ENCODE data around the gene NME1.

- TF ChIP-seq CTCF (optimal IDR thresholded peaks at IDR 0.05 in 1 of 3, IDR thresholded peaks at IDR 0.05 in 1 of 3, conservative IDR thresholded peaks at IDR 0.05 in 1 of 3; ENCODE audit: extremely low read depth in 1 of 3, insufficient read depth in 2 of 3, low read length in 3 of 3) (no peak), EZH2 (IDR thresholded peaks at IDR 0.05; ENCODE audit: low read length) (no peak)
These were observed 571 bp upstream of the NME1 start for GRCh38 chr17:51152766-51153209.

Measured in keratinocyte (primary cell).